EL (cell line): ENCODE data around the gene CDK3.
"Not testable (repeated sequence)": the region's sequence is repeated elsewhere in the genome, so short reads cannot be mapped to it uniquely, and the experiment has no call there.

ENCODE experiments used
- DNase-seq: peaks from one replicate; pipeline ENCODE4 v3.0.0-alpha.2; 2016

CDK3 gene

DNA sequence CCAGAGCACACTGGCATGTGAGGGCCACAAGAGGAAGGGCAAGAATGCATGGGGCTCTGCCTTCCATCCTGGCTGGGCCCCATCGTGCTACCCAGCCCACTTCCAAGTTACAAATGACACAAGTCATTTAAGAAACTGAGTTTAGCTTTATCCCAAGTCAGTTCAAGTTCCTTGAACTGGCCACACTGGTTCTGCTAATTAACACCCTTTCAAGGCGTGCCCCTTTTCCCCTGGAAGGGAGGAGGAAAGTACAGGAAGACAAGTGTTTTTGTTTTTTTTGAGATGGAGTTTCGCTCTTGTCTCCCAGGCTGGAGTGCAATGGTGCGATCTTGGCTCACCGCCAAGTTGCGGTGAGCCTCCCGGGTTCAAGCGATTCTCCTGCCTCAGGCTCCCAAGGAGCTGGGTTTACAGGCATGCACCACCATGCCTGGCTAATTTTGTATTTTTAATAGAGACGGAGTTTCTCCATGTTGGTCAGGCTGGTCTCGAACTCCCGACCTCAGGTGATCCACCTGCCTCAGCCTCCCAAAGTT is 43.9 kb downstream of the CDK3 start:
- not testable (repeated sequence) for DNase-seq

DNA sequence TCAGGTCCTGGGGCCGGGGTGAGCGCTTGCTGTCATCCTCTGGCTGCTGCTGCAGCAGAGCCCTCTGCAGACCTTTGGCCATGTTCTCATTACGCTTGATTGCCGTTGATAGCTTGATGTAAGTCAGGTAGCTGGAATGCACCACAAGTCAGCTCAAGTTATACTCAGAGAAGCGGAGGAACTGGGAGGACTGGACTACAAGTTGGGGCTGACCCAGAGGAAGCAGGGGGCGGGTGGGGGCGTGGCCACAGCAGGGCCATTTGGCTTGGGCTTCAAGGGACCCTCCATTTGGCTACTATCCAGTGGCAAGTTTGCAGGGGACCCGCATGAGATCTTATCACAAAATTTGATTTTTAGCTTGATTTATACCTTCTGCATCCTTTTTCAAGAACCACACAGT is 45.4 kb downstream of the CDK3 start:
- no peak for DNase-seq

DNA sequence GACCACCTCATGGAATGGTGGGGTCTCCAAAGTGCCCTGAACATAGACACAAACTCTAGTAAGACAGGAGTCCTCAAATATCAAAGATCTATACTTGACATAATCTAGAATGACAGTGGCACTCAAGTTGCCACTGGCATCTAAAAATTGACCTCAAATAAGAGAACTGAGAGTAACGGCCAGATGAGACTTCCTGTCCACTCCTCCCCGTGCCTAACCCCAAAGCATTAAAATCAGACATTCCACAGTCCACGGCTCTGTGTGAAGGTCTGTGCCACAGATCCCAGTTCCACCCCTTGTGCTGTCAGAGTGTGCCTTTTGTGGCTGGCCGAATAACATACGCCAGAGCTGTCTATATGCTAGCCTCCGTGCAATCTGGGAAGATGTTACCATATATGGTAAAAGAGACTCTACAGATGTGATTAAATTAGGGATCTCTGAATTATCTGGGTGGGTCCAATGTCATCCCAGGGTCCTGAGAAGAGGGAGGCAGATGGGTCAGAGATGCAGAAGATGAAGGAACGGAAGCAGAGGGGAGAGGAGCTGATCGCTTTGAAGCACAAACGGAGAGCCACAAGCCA is 47.5 kb downstream of the CDK3 start:
- no peak for DNase-seq

DNA sequence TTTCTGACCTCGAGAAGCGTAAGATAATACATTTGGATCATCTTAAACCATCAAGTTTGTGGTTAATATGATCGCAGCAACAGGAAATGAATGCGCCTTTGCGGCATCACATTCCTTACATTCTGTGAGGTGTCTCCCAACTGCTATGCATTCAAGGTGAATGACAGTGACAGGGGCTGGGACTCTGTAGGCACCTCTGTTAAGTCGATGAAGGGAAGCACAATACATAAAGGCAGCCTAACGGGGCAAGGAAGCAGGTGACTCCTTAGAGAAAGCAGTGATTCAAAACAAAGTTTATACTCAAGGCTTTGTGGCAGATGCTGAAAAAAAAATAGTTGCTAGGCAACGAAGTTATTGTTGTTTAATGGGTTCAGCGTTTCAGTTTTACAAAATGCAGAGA is 48.1 kb downstream of the CDK3 start:
- DNase-seq = peak; percentile 83

DNA sequence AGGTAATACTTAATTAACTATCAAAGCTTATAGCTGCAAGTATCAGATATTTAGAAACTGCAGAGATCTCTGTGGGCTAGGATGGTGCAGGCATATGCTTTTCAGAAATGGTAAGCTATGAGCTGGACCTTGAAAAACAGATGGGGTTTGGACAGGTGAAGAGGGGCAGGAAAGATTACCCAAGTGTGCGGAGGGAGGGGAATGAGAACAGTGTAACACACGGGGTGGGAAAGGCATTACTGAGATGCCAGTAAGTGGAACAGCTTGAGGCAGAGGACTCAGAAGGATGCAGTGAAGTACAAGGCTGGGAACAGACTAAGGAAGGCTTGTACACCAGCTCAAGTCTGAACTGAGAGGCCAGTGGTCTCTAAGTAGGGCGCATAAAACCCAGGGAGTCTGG is 48.6 kb downstream of the CDK3 start:
- no peak for DNase-seq

DNA sequence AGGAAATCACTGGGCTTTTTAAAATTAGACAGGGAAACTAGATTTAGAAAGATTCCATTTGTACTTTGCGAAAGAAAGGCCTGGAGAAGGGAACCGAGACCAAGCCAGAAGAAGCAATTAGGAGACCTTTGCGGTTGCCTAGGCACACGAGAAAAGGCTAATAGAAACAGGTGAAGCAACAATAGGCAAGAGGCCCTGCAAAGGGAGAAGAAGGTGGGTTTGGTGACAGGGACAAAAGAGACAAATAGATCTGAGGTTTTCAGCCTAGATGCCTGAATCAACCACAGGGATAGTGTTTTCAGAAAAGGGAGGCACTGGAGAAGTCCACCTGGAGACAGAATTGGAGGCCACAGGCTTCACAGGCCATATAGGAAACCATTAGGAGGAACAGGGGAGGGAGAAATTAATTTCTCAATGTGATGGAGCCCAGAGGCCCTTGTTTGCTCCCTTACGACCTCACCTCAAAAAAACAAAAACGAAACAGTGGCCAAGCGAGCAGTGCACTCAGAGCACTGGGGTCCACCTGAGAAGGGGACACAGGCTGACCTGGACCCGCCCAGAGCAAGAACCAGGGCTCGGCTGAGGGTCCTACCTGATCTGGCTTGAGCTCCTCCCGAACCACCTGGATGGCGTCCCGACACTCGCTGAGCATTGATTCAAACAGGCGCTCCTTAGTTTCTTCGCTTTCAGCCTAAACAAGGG is 49.3 kb downstream of the CDK3 start:
- DNase-seq = no peak

DNA sequence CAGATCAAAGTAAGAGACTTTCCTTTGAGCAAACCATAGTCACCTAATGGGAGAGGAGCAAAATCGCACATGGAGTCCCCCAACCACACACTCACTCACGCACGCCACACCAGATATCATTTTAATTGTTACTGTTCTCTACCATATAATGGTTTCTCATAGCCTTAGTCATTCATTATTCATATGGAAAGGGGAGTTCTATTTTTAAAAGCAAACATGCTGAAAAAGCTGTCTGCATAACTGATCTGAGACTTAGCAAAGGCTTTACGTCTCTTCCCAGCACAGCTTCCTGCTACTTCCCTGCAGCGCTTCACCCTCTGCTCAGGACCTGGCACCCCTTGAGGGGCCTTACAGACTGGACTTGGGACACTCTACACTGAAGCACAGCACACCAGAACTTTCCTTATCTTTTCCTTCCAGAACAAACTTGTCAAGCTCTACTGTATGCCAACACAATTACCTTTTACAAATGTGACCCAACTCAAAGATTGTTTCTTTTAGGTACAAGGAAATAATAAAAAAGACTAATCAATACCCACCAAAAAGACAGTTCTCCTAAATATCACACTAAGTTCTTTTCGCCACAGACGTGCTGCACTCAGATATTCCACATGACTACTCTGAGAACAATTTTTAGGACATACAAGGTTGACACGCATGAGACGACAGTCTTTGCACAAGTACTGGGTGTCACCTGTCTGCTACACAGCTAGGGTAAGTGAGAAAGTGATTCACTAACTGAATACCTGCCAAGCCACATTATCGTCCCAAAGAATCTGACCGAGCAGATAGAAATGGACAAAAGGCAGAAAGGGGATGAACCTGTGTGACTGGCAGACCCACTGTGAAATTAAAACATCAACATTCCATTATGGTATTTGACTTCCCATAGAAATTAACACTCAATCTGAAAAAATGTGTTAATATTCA is 50.1 kb downstream of the CDK3 start:
- DNase-seq = no peak

DNA sequence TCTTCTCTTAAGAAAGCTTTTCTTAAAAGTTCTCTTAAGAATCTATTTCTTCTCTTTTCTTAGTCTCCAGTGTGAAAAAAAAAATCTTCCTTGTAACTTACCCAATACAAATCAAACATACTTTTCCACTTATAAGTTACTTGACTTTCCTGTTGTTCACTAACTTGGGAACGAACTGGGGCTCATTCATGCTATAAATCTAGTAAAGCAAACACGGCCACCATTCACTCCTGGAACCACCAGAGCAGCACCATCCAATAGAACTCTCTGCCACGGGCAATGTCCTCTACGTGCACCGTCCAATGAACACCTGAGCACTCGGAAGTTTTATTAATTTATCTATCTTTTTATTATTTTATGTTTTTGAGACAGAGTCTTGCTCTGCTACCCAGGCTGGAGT is 50.9 kb downstream of the CDK3 start:
- DNase-seq = no peak

DNA sequence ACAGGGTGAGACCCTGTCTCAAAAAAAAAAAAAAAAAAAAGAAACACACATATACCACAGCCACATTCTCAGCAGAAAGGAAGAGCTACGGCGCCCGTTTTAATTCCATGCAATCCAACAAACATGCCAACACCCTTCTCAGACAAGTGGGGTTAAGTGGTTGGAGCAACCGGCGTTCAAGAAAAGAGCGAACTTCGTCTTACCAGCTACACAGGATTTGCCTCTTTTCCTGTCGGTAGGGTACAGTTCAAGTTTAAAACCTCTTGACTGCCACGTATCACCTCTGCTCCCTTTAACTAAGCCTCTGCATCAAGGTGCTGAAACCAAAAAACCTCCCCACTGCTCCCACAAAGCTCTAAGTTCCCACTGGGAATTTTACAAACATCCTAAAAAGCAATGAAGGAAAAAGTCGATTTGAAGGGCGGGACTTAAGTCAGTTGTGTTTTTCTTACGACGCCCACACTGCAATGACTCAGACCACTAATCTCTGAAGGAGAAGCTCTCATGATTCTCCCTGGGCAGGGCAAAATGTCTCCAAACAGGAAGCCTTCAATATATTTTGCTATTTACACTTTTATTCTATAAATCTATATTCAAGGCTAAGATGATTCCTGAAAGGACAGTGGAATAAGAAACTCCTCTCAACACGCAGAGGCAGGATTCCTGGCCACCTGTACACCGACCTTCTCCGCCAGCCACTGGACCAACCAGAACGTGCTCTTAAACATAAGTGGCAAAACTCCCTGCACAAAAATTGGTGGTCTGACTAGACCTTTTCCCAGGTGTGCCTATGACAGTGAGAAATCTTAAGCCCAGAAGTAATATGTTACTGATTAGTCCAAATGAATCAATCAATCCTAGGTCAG is 52.8 kb downstream of the CDK3 start:
- peak; percentile 74 for DNase-seq

DNA sequence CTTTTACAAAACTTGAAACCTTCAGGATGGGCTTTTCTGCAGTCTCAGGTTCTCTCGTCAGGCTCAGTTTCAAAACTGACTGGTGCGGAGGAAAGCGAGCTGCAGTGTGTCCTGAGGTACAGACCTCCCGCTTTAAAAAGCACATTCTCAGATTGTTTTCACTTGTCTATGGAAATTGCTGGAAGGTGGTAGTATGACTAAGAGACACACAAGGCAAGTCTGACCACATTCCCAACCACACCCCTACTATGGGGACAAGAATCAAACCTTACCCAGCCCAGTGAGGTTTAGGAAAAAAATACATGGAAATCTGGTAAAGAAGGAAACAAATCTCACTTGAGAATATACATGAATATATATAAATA is 53.4 kb downstream of the CDK3 start:
- DNase-seq = peak; percentile 41
